AG20443 (cell line): ENCODE measurements around the gene PLA2G4C.

ENCODE experiments used
- DNase-seq: peaks from one replicate; pipeline ENCODE4 v3.0.0; 2012; ENCODE audit warnings: low spot score, mixed read lengths

PLA2G4C gene, protein sequence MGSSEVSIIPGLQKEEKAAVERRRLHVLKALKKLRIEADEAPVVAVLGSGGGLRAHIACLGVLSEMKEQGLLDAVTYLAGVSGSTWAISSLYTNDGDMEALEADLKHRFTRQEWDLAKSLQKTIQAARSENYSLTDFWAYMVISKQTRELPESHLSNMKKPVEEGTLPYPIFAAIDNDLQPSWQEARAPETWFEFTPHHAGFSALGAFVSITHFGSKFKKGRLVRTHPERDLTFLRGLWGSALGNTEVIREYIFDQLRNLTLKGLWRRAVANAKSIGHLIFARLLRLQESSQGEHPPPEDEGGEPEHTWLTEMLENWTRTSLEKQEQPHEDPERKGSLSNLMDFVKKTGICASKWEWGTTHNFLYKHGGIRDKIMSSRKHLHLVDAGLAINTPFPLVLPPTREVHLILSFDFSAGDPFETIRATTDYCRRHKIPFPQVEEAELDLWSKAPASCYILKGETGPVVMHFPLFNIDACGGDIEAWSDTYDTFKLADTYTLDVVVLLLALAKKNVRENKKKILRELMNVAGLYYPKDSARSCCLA

DNA sequence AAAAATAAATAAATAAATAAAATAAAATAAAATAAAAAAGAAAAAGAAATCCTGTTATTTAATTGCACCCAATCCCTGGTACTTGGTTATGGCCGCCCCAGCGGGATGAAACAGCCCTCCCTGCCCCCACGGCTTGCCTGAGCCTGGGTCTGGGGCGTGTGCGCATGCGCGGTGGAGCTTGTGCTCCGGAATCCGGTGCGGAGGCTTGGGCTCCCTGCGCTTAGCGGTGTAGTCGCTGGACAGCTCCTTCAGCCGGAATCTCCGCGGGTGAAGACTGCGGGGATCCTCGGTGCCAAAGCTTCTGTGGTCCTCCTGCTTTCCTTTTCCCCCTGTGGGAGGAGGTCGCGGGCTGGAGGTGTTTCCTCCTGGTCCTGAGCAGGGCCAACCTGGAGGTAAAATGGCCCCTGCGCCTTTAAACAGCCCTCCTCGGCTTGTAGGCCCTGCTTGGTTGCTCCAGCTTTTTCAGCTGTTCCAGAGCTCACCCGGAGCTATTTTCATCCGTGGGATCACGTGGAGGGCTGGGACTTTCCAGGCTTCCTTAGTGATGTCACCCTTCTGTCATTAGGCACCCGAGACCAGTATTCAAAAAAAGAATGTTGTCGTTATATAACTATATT, at the start of gene PLA2G4C:
TSS of gene PLA2G4C (minus strand) at position 468 of the 617 bp plus-strand sequence. CDS start 4,288 bp downstream, outside the sequence.
- DNase-seq = peak; percentile 99

DNA sequence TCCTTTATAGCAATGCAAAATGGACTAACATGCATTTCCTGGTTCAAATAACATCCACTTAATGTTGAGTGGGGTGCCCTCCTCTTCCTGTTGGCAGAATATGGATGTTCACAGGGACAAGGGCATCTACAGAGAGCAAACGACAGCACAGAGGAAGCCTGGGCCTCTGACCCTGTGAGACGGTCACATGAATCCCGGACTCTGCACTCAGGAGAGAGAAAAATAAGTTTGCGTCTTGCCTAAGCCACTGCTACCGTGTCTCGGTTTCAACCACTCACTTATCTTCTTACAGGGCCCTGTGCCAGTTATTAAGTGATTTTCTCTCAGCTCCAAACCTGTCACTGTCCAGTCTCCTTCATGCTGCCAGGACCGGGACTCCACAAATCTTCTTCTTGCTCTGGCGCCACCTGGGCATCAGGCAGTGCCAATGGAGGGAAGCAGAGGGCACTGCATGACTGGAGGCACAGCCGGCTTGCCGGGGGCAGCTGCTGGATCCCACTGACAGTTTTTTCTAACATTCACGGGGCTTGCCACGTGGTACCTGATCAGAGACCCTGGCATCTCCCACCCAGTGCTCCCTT, 47.7 kb upstream of the PLA2G4C start:
- DNase-seq = no peak

DNA sequence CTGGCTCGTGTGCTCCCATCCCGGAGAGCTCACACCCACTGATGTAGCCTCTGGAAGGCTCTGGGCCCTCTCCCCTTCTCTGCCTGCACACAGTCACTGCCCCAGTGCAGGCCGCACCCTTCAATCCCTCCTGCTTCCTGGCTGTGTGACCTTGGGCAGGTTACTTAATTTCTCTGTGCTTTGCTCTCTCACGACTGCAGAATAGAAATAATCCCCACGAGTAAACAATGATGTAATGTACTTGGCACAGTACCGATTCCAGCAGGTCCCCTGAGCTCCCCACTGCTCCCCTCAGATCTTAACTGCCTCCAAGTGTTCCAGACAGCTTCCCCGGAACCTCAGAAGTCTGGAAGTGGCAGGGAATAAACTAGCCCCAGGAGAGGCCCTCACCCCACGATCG, 43.4 kb upstream of the PLA2G4C start:
- no peak for DNase-seq

DNA sequence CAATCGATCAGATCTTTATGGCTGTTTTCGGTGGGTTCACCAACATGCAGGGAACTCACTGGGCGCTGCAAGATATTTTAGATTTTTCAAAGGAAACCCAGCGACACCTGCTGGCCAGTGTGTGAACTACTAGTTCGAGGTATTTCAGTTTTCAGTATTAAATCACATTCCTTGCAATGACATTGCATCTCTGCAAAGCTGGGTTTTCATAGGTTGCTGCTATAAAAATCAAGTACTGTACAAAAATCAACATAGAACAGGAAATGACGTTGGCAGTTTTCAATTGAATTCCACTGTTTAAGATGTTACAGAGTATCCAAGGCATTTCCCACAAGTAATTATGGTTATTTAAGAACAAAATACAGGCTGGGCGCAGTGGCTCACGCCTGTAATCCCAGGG, 41.9 kb upstream of the PLA2G4C start:
- DNase-seq = peak; percentile 75

DNA sequence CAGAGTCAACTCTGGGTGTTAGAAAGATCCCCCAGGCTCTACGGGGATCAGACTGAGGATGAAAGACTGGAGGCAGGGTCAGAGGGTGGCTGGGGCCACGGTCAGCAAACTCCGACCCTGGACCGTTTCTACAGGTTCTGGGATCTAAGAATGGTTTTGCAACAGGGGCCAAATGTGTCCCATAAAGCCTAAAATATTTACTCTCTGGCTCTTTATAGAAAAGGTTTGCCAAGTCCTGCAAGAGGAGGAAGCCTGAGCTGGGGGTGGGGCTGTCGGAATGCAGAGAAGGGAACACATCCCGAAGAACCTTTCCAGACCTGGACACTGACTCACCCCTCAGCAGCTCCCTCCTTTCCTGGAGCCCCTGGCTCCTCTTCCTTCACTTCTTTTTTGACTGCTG, 38.8 kb upstream of the PLA2G4C start:
- no peak for DNase-seq

DNA sequence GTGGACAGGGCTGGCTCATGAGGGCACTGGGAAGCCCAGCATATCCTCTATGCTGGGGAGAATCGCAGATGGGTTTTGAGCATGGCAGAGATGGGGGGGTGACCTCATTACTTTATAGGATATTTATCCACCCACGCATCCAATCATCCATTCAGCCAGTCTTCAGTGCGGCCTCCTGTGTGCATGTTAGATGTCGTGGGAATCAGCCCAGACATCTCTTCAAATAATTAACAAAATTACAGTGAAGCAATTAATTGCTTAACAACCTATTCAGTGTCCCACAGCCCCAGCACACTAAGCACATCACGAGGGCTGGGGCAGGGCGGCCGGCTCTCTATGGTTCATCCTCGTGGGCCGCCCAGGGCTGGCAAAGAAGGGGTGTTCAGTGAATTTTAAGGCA, 38.0 kb upstream of the PLA2G4C start:
- no peak for DNase-seq

DNA sequence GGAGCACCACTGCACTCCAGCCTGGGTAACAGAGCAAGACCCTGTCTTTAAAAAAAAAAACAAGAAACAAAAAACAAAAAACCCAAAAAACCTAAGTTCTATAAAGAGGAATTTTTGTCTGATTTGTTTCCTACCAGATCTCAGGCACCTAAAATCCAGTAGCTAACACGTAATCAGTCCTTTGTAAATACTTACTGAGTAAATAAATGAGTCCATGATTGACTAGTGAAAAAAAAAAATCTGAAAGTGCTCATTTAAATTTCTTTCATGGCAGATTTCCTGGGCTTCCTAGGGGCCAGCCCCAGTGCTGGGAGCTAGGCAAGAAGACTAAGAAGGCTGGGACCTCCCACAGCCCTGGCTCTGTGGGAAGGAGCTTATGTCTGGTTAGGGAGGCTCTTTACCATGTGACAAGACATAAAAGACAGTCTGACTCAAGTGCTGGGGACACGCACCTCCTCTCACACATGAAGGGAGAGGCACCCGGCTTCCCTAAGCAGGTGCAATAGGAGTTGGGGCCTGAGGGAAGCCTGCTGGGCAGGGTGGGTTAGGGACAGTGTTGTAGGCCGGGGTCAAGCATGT, 37.1 kb upstream of the PLA2G4C start:
- DNase-seq = no peak

DNA sequence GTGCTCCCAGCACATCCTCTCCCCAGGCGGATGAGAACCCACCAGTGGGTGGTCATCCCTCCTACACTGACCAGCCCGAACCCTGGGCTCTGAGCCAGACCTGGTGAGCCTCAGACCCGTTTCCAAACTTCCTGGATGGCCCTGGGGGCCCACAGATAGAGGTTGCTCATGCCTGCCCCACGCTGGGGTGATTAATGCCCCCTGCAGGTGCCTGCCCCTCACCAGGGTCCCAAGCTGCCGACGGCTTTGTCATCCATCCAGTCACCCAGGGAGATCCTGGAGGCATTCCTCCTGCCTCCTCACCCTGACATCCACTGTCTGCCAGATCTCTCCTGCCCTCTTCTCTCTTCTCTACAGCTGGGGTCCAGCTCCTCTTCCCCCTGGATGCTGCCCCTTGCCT, 28.4 kb upstream of the PLA2G4C start:
- no peak for DNase-seq

DNA sequence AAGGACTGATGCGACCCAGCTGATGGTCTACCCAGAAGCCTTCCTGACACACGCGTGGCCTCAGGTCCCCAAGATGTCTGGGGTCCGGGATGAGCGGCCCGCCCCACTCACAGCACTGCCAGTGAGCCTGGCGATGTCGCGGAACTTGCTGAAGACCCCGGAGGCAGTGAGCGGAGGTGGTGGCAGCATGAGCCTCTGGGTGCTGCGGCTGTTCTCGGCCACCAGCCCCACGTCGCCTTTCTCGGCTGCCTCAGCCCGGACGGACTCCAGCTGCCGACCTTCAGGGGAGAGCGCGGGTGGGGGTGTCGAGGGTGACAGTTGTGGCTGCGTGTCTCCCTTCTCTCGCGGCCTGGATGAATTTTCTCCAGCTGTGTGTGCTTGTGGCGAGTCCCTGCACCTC, 26.8 kb upstream of the PLA2G4C start:
- no peak for DNase-seq

DNA sequence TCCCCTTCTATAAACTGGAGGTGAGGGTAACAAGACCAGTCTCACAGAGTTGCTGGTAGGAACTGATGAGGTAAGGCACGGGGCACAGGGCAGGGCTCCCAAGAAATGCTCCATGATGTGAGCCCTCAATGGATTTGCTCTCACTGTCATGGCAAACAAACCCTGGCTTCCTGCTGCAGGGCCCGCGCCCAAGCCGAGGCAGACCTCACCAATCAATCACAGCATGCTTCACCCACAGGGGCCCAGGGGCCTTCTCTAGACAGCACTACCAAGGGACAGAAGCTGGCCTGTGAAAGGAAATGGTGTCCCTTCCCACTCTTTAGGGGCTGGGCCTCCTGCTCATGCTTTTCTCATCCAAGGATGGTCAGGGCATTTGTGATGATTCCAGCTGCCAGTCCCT, 25.9 kb upstream of the PLA2G4C start:
- DNase-seq = no peak

DNA sequence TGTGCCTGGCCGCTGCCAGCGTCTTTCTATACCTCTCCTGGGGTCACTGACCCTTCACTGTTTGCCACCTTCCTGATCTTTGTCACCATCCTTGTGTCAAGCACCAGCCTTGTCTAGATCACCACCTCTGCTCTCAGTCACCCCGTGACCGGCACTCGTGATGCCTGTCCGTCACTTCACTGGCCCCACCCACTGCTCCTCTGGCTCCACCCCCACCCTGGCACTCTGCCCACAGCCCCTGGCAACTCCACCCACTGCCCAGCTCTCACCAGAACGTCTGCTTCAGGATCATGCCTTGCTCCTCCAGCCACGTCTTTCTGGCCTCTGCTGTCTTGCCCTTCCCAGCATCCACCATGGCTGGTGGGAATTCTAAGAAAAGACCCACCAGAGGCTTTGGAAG, 24.8 kb upstream of the PLA2G4C start:
- DNase-seq = no peak

DNA sequence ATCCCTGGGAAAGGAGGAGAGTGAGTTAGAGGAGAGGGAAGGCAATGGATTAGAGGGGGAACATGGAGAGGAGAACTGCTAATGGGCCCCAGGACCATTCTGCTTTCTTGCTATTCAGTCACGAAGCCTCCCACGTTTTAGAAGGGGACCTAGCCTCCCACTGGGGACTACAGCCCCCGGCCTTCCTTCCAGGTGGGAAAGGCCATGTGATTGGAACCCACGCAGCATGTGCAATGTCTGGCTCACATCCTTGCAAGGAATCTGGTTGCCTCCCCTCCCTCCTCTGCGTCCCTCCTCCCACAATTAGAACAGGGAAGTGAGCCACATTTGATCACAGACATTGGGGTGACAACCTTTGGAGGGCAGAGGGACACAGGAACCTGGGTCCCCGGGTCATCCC, 22.5 kb upstream of the PLA2G4C start:
- no peak for DNase-seq

DNA sequence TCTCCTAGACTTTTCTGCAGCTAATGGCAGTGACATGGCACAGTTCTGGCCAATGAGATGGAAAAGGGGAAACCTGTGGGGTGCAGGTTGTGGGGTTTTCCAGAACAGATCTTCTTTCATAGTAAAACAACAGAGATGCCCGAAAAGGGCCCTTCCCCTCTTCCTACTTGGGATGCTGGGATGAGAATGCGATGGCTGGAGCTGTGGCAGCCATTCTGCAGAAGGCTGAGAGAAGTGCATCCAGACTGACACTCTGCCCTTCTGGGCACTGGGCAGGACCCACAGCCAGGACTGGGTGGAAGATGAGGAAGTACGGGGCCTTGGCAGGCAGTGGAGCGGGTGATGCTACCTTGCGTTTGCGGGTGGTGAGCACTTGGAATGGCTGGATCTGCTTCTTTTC, 16.9 kb upstream of the PLA2G4C start:
- DNase-seq = no peak

DNA sequence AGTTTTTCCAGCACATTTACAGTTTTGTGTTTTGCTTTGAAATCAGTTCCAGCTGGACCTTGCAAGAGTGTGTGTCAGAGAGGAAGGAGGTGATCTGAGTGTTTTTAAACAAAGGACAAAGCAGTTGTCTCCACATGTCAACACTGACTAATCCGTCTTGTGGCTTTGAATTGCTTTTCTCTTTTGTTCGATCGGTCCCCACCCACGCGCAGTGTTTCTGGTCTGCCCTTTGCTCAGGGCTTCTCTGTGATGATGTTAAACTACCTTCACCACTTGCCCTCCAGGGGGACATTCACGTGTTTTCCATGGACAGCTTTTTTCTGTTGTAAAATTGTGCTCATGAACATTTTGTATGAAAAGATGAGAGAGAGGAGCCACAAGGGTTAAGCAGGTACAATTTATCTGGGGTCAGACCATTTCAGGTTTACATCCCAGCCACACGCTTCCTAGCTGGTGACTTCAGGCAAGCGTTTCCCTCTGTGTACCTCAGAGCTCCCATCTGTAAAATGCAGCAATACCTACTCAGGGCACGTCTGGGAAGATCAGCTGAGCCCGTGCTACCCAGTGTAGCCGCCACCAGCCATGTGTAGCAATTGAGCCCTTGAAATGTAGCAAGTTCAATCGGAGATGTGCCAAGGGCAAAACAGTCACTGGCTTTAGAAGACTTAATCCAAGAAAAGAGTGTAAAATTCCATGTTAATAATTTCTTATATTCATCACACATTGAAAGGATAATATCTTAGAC, 13.5 kb upstream of the PLA2G4C start:
- peak; percentile 53 for DNase-seq

DNA sequence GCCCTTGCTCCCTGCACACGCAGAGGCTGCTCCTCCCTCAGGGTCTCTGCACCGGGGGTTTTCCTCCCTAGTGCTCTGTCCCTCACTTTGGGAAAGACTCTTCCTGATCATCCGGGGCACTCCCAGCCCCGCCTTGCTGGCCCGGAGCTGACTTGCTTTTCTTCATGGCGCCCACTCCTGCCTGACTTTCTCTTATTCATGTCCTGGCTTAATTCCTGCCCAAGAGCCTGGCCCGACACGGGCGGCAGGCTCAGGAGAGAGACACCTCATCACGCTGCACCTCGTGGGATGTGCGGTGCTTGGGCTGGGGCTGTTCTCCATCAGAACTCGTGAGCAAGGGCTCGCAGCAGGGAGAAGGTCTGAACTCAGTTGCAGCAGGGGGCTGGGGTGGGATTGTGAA, 11.8 kb upstream of the PLA2G4C start:
- no peak for DNase-seq

DNA sequence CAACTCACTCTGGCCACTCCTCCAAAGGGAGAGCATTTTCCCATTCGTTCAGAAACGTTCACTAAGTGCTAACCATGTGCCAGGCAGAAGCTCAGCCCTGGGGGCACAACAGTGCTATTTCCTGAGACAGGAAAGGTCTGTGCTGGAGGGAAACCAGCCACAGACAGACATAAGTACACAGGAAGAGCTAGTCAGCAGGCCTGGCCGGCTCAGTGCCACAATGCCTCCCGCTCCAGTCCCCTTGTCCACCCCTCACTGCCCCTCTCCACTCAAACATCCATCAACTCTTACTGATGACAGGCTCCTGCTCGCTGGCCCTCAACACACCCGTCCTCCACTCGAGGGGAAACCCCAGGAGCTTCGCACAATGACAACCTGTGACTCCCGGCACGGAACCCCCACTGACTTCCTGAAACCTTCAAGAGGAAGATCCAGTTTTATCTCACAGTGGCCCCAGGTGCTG, 11.3 kb upstream of the PLA2G4C start:
- DNase-seq = no peak

DNA sequence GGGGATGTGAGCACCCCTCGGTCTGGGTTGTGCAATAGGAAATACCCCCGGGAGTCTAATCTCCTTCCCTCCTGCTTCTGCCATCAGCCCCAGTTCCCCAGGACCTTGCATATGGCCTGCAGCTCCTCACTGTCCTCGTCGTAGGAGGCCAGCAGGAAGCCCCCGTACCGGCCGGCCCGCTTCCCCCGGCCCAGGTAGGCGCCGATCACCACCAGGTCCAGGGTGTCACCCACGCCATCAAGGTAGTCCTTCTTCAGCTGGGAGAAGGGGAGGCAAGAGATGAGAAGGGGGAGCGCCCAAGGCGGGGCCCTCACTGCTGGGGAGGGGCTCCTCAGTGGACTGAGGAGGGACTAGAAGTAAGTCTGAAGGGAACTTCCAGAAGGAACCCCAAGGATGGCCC, 10.4 kb upstream of the PLA2G4C start:
- no peak for DNase-seq

DNA sequence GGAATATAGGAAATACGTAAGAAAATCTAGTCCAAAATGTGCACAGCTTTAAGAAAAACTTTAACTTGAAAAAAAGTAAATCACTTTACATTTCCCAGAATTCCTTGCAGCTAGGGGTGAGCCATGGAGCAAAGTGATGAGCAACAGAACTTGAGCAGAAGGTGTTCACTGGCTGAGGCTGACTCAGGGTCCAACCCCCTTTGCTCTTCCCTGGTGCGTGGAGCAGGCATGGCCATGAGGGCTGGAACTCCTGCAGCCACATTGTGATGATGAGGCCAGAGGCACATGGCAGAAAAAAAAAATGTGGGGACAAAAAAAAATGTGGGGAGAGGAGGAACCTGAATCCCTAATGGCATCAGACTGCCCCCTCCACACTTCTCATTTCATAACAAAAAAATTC, 9.9 kb upstream of the PLA2G4C start:
- DNase-seq = no peak

DNA sequence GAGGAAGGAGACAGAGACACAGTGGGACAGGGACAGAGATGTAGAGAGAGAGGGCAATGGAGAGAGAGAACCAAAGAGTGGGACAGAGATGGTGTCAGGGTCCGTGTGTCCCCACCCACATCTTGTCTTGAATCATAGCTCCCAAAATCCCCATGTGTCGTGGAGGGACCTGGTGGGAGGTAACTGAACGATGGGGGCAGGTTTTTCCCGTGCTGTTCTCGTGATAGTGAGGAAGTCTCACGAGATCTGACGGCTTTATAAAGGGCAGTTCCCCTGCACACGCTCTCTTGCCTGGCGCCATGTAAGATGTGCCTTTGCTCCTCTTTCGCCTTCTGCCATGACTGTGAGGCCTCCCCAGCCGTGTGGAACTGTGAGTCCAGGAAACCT, 7.5 kb upstream of the PLA2G4C start:
- no peak for DNase-seq

DNA sequence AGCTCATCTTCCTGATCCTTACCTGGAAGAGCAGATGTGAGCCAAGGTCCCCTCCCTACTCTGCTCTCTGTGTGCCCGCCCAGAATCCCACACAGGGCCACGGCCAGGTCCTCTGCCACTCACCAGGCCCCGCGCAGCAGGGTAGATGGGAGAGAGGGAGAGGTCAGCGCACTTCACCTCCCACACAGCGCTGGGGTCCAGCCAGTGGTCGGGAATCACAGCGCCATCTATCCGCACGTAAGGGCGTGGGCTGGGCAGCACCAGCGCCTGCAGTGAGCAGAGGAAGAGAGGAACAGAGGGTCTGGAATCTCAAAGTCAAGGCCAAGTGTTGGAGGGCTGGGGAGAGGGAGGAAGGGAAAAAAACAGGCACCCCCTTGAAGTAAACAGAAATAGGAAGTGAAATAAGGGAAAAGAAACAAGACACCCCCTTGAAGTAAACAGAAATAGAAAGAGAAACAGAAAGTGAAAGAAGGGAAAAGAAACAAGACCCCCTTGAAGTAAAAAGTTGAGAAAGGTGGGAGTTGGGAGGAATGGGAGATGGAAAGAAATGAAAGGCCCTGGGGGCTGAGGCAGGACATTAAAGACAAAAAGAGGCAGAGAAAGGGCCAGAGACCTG, 7.0 kb upstream of the PLA2G4C start:
- DNase-seq = no peak

DNA sequence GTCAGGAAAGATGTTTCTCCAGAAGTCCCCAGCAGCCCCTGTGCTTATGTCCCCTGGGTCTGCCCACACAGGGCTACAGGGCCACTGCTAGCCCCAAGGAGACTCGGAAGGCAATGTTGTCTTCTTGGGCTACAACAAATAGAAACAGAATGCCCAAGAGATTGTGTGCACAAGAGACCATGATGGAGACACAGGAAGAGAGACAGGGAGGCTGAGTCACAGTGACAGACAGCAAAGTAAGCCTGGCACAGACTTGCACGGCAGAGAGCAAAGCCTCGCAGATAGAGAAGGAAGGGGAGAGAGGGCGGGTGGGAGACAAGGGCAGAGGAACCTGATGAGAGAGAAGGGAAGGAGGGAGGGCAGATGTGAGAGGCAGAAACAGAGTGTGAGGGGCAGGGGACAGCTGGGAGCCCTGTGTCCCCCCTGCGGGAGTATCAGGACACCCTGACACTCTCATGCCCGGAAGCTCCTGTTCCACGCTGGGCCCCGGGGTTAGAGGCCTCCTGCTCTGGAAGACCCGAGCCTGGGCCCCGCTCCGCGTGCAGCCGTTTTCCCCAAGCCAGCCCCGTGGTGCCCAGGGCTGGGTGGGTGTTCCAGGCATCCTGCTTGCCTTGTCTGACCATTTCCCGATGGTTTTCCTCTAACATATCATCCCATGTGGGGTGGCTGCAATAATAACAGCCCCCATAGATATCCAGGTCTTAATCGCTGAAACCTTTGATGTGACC, 2.7 kb upstream of the PLA2G4C start:
- DNase-seq = no peak
